CD14-positive monocyte (primary cell): ENCODE results near the gene SETBP1. TPM values are rescaled to one million over a fixed set of nuclear protein-coding genes. Genes with fewer than 3 reads are reported as not detected.

Experiments used
- DNase-seq, 3 donors: peaks; one replicate each; pipeline ENCODE4 v3.0.0-alpha.2; 2011 to 2022
- H2AFZ ChIP-seq: 2 replicates; pipeline ENCODE4 v1.6.0; 2012; ENCODE audit warnings: mild to moderate bottlenecking, low read depth, low read length, inconsistent platforms; ENCODE audit not compliant: insufficient read depth, poor library complexity, severe bottlenecking
- H3K27ac ChIP-seq, 2 donors: 1 replicate in 1 of 2; 2 replicates in 1 of 2; pipeline ENCODE4 v1.5.1; 2012 to 2013; ENCODE audit warnings: low read length in 2 of 2, control low read depth in 1 of 2, inconsistent platforms in 1 of 2, low read depth in 1 of 2, mild to moderate bottlenecking in 1 of 2
- H3K27me3 ChIP-seq, 2 donors: one replicate each; pipeline versions ENCODE4 v1.6.0 to v1.6.1; 2011 to 2013; ENCODE audit warnings: low read length in 2 of 2; ENCODE audit not compliant: control insufficient read depth in 2 of 2, insufficient read depth in 2 of 2
- H3K36me3 ChIP-seq, 2 donors: replicated peaks in 1 of 2; 1 replicate in 1 of 2; 2 replicates in 1 of 2; pipeline versions ENCODE4 v1.5.1 to v1.6.1; 2012 to 2013; ENCODE audit warnings: low read length in 2 of 2, control low read depth in 1 of 2, inconsistent platforms in 1 of 2, mild to moderate bottlenecking in 1 of 2; ENCODE audit not compliant: insufficient read depth in 2 of 2, control insufficient read depth in 1 of 2
- H3K4me1 ChIP-seq, 2 donors: 1 replicate in 1 of 2; 2 replicates in 1 of 2; pipeline versions ENCODE4 v1.5.1 to v1.6.1; 2012 to 2013; ENCODE audit warnings: low read length in 2 of 2, control low read depth in 1 of 2, inconsistent platforms in 1 of 2, mild to moderate bottlenecking in 1 of 2, moderate library complexity in 1 of 2; ENCODE audit not compliant: insufficient read depth in 2 of 2, control insufficient read depth in 1 of 2
- H3K4me2 ChIP-seq: replicated peaks from 2 replicates; pipeline ENCODE3; 2012; ENCODE audit warnings: low read length, moderate library complexity, mild to moderate bottlenecking; ENCODE audit not compliant: poor library complexity, severe bottlenecking; ENCODE audit errors: extremely low read depth
- H3K4me3 ChIP-seq, 3 experiments: fragments of 200-600 bp in 1 of 3; sonication (generic) in 1 of 3; replicated peaks in 1 of 3; 1 replicate in 2 of 3; 2 replicates in 1 of 3; pipeline ENCODE4 v1.5.1; 2011 to 2013; ENCODE audit warnings: low read length in 3 of 3, mild to moderate bottlenecking in 3 of 3, control low read depth in 2 of 3, low read depth in 2 of 3, inconsistent platforms in 1 of 3, moderate library complexity in 1 of 3
- H3K79me2 ChIP-seq: 2 replicates; pipeline ENCODE4 v1.6.0; 2012; ENCODE audit warnings: mild to moderate bottlenecking, control low read depth, inconsistent platforms, low read length, moderate library complexity; ENCODE audit not compliant: insufficient read depth
- H3K9ac ChIP-seq: 2 replicates; pipeline ENCODE4 v1.6.0; 2017; ENCODE audit warnings: low read length, mild to moderate bottlenecking; ENCODE audit not compliant: insufficient read depth, poor library complexity, severe bottlenecking
- H3K9me3 ChIP-seq, 2 donors: replicated peaks in 1 of 2; 1 replicate in 1 of 2; 2 replicates in 1 of 2; pipeline versions ENCODE4 v1.5.1 to v1.6.1; 2012 to 2013; ENCODE audit warnings: low read length in 2 of 2, control low read depth in 1 of 2; ENCODE audit not compliant: control insufficient read depth in 1 of 2, insufficient read depth in 1 of 2
- H4K20me1 ChIP-seq: 2 replicates; pipeline ENCODE4 v1.6.0; 2012; ENCODE audit warnings: mild to moderate bottlenecking, low read length, control low read depth, moderate library complexity; ENCODE audit not compliant: insufficient read depth
- H3K27ac Mint-ChIP-seq, 7 donors: one replicate each; pipeline ENCODE4 v1.8.0; 2020; ENCODE audit warnings: mild to moderate bottlenecking in 7 of 7, mixed read lengths in 7 of 7, moderate library complexity in 6 of 7, inconsistent platforms in 2 of 7
- H3K27me3 Mint-ChIP-seq, 3 donors: one replicate each; pipeline ENCODE4 v1.8.0; 2021 to 2022; ENCODE audit warnings: low read depth in 3 of 3, mild to moderate bottlenecking in 3 of 3, mixed read lengths in 3 of 3, moderate library complexity in 3 of 3, inconsistent platforms in 1 of 3
- H3K36me3 Mint-ChIP-seq, 2 donors: one replicate each; pipeline ENCODE4 v1.8.0; 2020; ENCODE audit warnings: mixed read lengths in 2 of 2, inconsistent platforms in 1 of 2, mild to moderate bottlenecking in 1 of 2
- H3K4me1 Mint-ChIP-seq: one replicate; pipeline ENCODE4 v1.8.0; 2020; ENCODE audit warnings: mild to moderate bottlenecking, mixed read lengths
- H3K4me3 Mint-ChIP-seq, 2 donors: one replicate each; pipeline ENCODE4 v1.8.0; 2020; ENCODE audit warnings: mild to moderate bottlenecking in 2 of 2, mixed read lengths in 2 of 2, moderate library complexity in 1 of 2
- H3K9me3 Mint-ChIP-seq, 7 donors: one replicate each; pipeline ENCODE4 v1.8.0; 2020 to 2022; ENCODE audit warnings: mixed read lengths in 7 of 7, mild to moderate bottlenecking in 6 of 7, moderate library complexity in 6 of 7, inconsistent platforms in 2 of 7
- CTCF ChIP-seq: fragments of 200-600 bp; IDR thresholded peaks from one replicate; pipeline ENCODE4 v1.8.0; 2022; ENCODE audit warnings: antibody characterized with exemption, mild to moderate bottlenecking
- WGBS: methylation state at CpG from one replicate; pipeline ENCODE4 v1.1.5; 2013; ENCODE audit warnings: missing lambda C conversion rate; ENCODE audit not compliant: insufficient coverage; 5-methylcytosine and 5-hydroxymethylcytosine counted together
- intact Hi-C, 2 donors: fragments of 100-400 bp; cut with micrococcal nuclease; formaldehyde crosslinking; loops; one replicate each; pipeline versions ENCODE4 v1.15.0 to v1.15.1; 2023
- polyA plus RNA-seq, 3 donors: library from polyadenylated mRNA; depleted of rRNA in 1 of 3; unstranded in 2 of 3; stranded (reverse) in 1 of 3; fragments of 300-500 nt in 2 of 3; fragments of >200 nt in 1 of 3; fragmentation: Illumina TruSeq in 2 of 3; gene quantifications; 1 replicate in 2 of 3; 2 replicates in 1 of 3; pipeline ENCODE4 v1.2.3, GENCODE V29; 2012 to 2021

SETBP1 gene
- polyA plus RNA-seq, 3 donors = 0.01 to 1.2 TPM; not detected in 1

- Histone ChIP-seq H3K9me3 (peaks cover 0 to 6% of the 10 kb centered on the region in 2 donors), H3K27me3 (peaks cover 88 to 100% of the 10 kb centered on the region in 2 donors), H3K36me3 (no peaks in the 10 kb centered on the region), H3K4me3 (no peak overlapping the region), H3K4me1 (no peaks in the 10 kb centered on the region), H2AFZ (no peak overlapping the region), H4K20me1 (no peaks in the 10 kb centered on the region), H3K4me2 (no peak overlapping the region), H3K27ac (no peak overlapping the region), H3K79me2 (no peaks in the 10 kb centered on the region), H3K9ac (no peak overlapping the region)
- Mint-ChIP-seq H3K9me3 (peaks cover 0 to 5% (median 1%) of the 10 kb centered on the region in 7 donors), H3K4me3 (peak overlapping the region in 1 of 2 donors; percentile 72), H3K36me3 (no peaks in the 10 kb centered on the region), H3K27ac (no peak overlapping the region), H3K4me1 (peaks cover 2% of the 10 kb centered on the region), H3K27me3 (peaks cover 93 to 99% (median 97%) of the 10 kb centered on the region in 3 donors)
- no CpG with 5 or more reads among the region's 2 CpGs for WGBS
- TF ChIP-seq CTCF = no peak
- no peak for DNase-seq
- intact Hi-C loops = no loop called here
These were observed 62.9 kb downstream of the SETBP1 start for GRCh38 chr18:44743631-44744030.

- H3K9me3 ChIP-seq = peaks cover 0 to 6% of the 10 kb centered on the region in 2 donors
- H3K4me1 ChIP-seq = no peaks in the 10 kb centered on the region
- H3K4me3 Mint-ChIP-seq = peak overlapping the region in 1 of 2 donors; percentile 78
These were observed 63.8 kb downstream of the SETBP1 start for GRCh38 chr18:44744161-44745121.

More at GRCh38 chr18:44744161-44745121, 63.8 kb downstream of the SETBP1 start:
- Histone ChIP-seq H3K27ac (no peak overlapping the region), H4K20me1 (no peaks in the 10 kb centered on the region), H3K4me3 (no peak overlapping the region), H3K4me2 (no peak overlapping the region), H3K36me3 (no peaks in the 10 kb centered on the region), H3K27me3 (peaks cover 88 to 100% of the 10 kb centered on the region in 2 donors), H3K79me2 (no peaks in the 10 kb centered on the region), H2AFZ (no peak overlapping the region), H3K9ac (no peak overlapping the region)
- TF ChIP-seq CTCF = no peak
- peaks cover 2% of the 10 kb centered on the region for H3K4me1 Mint-ChIP-seq
- intact Hi-C loops = no loop called here
- peaks cover 93 to 99% (median 96%) of the 10 kb centered on the region in 3 donors for H3K27me3 Mint-ChIP-seq
- DNase-seq = no peak
- 97% methylated on average over 44 of the region's 50 CpGs for WGBS
- no peak overlapping the region for H3K27ac Mint-ChIP-seq
- no peaks in the 10 kb centered on the region for H3K36me3 Mint-ChIP-seq
- H3K9me3 Mint-ChIP-seq = peaks cover 0 to 5% (median 1%) of the 10 kb centered on the region in 7 donors
